Activated CD8-positive, alpha-beta memory T cell treated with anti-CD3 and anti-CD28 coated beads, Interleukin-2, amount 50 U/mL, for 1 hour (primary cell): Measurements from ENCODE around the gene TAGLN3.

ENCODE experiments used
- DNase-seq: peaks from one replicate; pipeline ENCODE4 v3.0.0-alpha.2; 2020; ENCODE audit errors: extremely low read depth

The TAGLN3 gene

GRCh38 chr3:111998636-111999483, at the start of gene TAGLN3:
Gene TAGLN3 (plus strand): TSS chr3:111998922. CDS start chr3:111999423, 501 bp downstream.
- DNase-seq, result no peak

- DNase-seq, result no peak
Observed at GRCh38 chr3:111949712-111950111, 49.0 kb upstream of the TAGLN3 start.

GRCh38 chr3:111951032-111951431, 47.7 kb upstream of the TAGLN3 start:
- DNase-seq, result no peak

GRCh38 chr3:111952086-111952485, 46.6 kb upstream of the TAGLN3 start:
- no peak for DNase-seq

GRCh38 chr3:111952866-111953450, 45.8 kb upstream of the TAGLN3 start:
- DNase-seq, result no peak

- DNase-seq, result no peak
Observed at GRCh38 chr3:111954228-111954990, 44.3 kb upstream of the TAGLN3 start.

- DNase-seq, result no peak
Observed at GRCh38 chr3:111955876-111956275, 42.8 kb upstream of the TAGLN3 start.

GRCh38 chr3:111956449-111956848, 42.3 kb upstream of the TAGLN3 start:
- DNase-seq, result no peak

- no peak for DNase-seq
Observed at GRCh38 chr3:111956995-111957734, 41.6 kb upstream of the TAGLN3 start.

- DNase-seq, result no peak
Observed at GRCh38 chr3:111961461-111962164, 37.1 kb upstream of the TAGLN3 start.

- DNase-seq, result no peak
Observed at GRCh38 chr3:111963424-111963823, 35.3 kb upstream of the TAGLN3 start.

- DNase-seq, result no peak
Observed at GRCh38 chr3:111965484-111965883, 33.2 kb upstream of the TAGLN3 start.

GRCh38 chr3:111967068-111967467, 31.7 kb upstream of the TAGLN3 start:
- no peak for DNase-seq

- DNase-seq, result peak; percentile 44
Observed at GRCh38 chr3:111967651-111968274, 31.0 kb upstream of the TAGLN3 start.

- DNase-seq, result no peak
Observed at GRCh38 chr3:111968319-111969054, 30.2 kb upstream of the TAGLN3 start.

GRCh38 chr3:111970376-111970775, 28.3 kb upstream of the TAGLN3 start:
- no peak for DNase-seq

GRCh38 chr3:111971533-111972130, 27.1 kb upstream of the TAGLN3 start:
- DNase-seq, result no peak

GRCh38 chr3:111972891-111973290, 25.8 kb upstream of the TAGLN3 start:
- no peak for DNase-seq

GRCh38 chr3:111975131-111975530, 23.6 kb upstream of the TAGLN3 start:
- no peak for DNase-seq

GRCh38 chr3:111976254-111976653, 22.5 kb upstream of the TAGLN3 start:
- DNase-seq, result no peak
